A673 (cell line): ENCODE measurements around the gene PFKP. TPM values are rescaled to one million over a fixed set of nuclear protein-coding genes. Genes with fewer than 3 reads are reported as not detected.

Experiments used
- BruUV-seq: library from RNA; stranded (reverse); fragments of 400-500 nt; replicated peaks from 2 replicates; lab custom pipeline; 2021; lab: Mats Ljungman, UMichigan
- CTCF ChIA-PET: fragments of 300-600 bp; sonication (Branson Sonifier 250); formaldehyde crosslinking; loops from one replicate; lab custom pipeline; 2022; ENCODE audit warnings: antibody characterized with exemption; lab: Charles Lee
- POLR2A ChIA-PET: fragments of 300-600 bp; sonication (Branson Sonifier 250); formaldehyde crosslinking; loops from one replicate; lab custom pipeline; 2022; ENCODE audit warnings: antibody characterized with exemption; ENCODE audit not compliant: low non-redundant PET; lab: Charles Lee
- DNase-seq: peaks from one replicate; pipeline ENCODE4 v3.0.0-alpha.2; 2015; ENCODE audit warnings: low spot score
- H3K27ac ChIP-seq: fragments of 200-600 bp; sonication (generic); 2 replicates; pipeline ENCODE4 v1.5.1; 2016; ENCODE audit warnings: mixed run types, low read depth, mild to moderate bottlenecking, mixed read lengths, antibody characterized with exemption, low read length; ENCODE audit not compliant: poor library complexity, severe bottlenecking
- H3K27me3 ChIP-seq: fragments of 200-600 bp; sonication (generic); replicated peaks from 2 replicates; pipeline ENCODE4 v1.6.1; 2017; ENCODE audit warnings: mixed run types, low read depth, mild to moderate bottlenecking, mixed read lengths, antibody characterized with exemption, low read length; ENCODE audit not compliant: insufficient read depth, poor library complexity
- H3K36me3 ChIP-seq: fragments of 200-600 bp; sonication (generic); 2 replicates; pipeline ENCODE4 v1.6.1; 2016; ENCODE audit warnings: mixed run types, mild to moderate bottlenecking, mixed read lengths, antibody characterized with exemption, low read length; ENCODE audit not compliant: insufficient read depth, poor library complexity, severe bottlenecking
- H3K4me1 ChIP-seq: fragments of 200-600 bp; sonication (generic); 2 replicates; pipeline ENCODE4 v1.6.1; 2017; ENCODE audit warnings: mixed run types, mild to moderate bottlenecking, mixed read lengths, antibody characterized with exemption, low read length; ENCODE audit not compliant: insufficient read depth, poor library complexity, severe bottlenecking
- H3K4me3 ChIP-seq: fragments of 200-600 bp; sonication (generic); 2 replicates; pipeline ENCODE4 v1.5.1; 2016; ENCODE audit warnings: low read depth, mixed run types, mild to moderate bottlenecking, mixed read lengths, low read length; ENCODE audit not compliant: poor library complexity, severe bottlenecking
- H3K9me3 ChIP-seq: fragments of 200-600 bp; sonication (generic); 2 replicates; pipeline ENCODE4 v1.6.1; 2016; ENCODE audit warnings: mixed run types, low read depth, mild to moderate bottlenecking, mixed read lengths, antibody characterized with exemption, low read length; ENCODE audit not compliant: poor library complexity, severe bottlenecking
- EZH2 ChIP-seq: fragments of 200-600 bp; sonication (generic); IDR thresholded peaks from 2 replicates; pipeline ENCODE4 v1.6.1; 2017; ENCODE audit warnings: borderline replicate concordance, low read depth, mild to moderate bottlenecking, mixed read lengths, antibody characterized with exemption, low read length; ENCODE audit not compliant: poor library complexity, severe bottlenecking
- intact Hi-C: fragments of 100-400 bp; cut with micrococcal nuclease; formaldehyde crosslinking; loops from one replicate; pipeline ENCODE4 v1.10.0; 2022; ENCODE audit not compliant: unreplicated experiment
- total RNA-seq: library from RNA; stranded (reverse); gene quantifications from 2 replicates; pipeline ENCODE4 v1.2.3, GENCODE V29; 2021
- TF ChIP-seq, protein P1 (sequence below): fragments of 300-800, 200-600 bp; sonication (generic); conservative IDR thresholded peaks from 2 replicates; pipeline ENCODE4 v1.5.1; 2017; ENCODE audit warnings: low read depth, mild to moderate bottlenecking, antibody characterized with exemption, low read length, moderate library complexity, mixed read lengths

Gene PFKP
- total RNA-seq, 1 experiment from 2014 or later = 232 TPM

GRCh38 chr10:3118641-3119091 lies 51.3 kb downstream of the PFKP start:
- H3K36me3 ChIP-seq = peaks cover 69% of the 10 kb centered on the region
- no peaks in the 10 kb centered on the region for H3K4me1 ChIP-seq
- H3K9me3 ChIP-seq = no peaks in the 10 kb centered on the region
- CTCF ChIA-PET = no interaction called here
- no peaks in the 10 kb centered on the region for H3K27me3 ChIP-seq
- no peak overlapping the region for H3K27ac ChIP-seq
- no TSS peak for BruUV-seq
- POLR2A ChIA-PET = no interaction called here
- no peak overlapping the region for H3K4me3 ChIP-seq
- intact Hi-C loops = no loop called here
- TF ChIP-seq EZH2 = no peak
- TF ChIP-seq, protein P1, sequence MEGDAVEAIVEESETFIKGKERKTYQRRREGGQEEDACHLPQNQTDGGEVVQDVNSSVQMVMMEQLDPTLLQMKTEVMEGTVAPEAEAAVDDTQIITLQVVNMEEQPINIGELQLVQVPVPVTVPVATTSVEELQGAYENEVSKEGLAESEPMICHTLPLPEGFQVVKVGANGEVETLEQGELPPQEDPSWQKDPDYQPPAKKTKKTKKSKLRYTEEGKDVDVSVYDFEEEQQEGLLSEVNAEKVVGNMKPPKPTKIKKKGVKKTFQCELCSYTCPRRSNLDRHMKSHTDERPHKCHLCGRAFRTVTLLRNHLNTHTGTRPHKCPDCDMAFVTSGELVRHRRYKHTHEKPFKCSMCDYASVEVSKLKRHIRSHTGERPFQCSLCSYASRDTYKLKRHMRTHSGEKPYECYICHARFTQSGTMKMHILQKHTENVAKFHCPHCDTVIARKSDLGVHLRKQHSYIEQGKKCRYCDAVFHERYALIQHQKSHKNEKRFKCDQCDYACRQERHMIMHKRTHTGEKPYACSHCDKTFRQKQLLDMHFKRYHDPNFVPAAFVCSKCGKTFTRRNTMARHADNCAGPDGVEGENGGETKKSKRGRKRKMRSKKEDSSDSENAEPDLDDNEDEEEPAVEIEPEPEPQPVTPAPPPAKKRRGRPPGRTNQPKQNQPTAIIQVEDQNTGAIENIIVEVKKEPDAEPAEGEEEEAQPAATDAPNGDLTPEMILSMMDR = no peak
- DNase-seq = no peak

DNA sequence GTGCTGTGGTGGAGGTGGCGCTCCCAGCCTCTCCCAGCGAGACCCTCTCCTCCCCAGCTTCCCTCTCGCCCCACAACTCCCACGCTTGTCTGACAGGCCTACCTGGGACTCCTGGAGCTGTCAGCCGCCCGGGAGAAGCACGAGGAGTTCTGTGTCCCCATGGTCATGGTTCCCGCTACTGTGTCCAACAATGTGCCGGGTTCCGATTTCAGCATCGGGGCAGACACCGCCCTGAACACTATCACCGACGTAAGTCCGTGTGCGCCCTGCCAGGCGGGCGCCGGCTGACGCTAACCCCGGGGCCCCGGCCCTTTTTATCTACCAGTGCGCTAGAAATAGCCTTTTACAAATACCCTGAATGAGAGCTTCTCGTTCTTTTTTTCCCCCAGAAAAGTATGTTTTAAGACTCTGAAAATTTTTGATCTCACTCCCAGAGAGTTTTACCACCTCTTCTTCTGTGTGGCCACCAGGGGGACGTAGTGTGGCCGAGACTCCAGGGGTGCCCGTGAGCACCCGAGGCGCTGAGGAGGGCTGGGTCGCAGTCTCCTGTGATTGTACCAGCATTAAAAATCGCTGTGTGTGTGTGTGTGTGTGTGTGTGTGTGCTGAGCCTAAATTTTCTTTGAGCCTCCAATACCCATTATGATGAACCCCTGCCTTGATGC lies 52.6 kb downstream of the PFKP start:
- H3K27me3 ChIP-seq = no peaks in the 10 kb centered on the region
- H3K27ac ChIP-seq = no peak overlapping the region
- DNase-seq = peak; percentile 52
- TF ChIP-seq, protein P1 = peak; percentile 58
- no peak for TF ChIP-seq EZH2
- intact Hi-C loops = no loop called here
- no TSS peak for BruUV-seq
- ChIA-PET POLR2A (no interaction called here), CTCF (no interaction called here)
- no peak overlapping the region for H3K4me3 ChIP-seq
- no peaks in the 10 kb centered on the region for H3K9me3 ChIP-seq
- H3K4me1 ChIP-seq = no peaks in the 10 kb centered on the region
- H3K36me3 ChIP-seq = peaks cover 73% of the 10 kb centered on the region

DNA sequence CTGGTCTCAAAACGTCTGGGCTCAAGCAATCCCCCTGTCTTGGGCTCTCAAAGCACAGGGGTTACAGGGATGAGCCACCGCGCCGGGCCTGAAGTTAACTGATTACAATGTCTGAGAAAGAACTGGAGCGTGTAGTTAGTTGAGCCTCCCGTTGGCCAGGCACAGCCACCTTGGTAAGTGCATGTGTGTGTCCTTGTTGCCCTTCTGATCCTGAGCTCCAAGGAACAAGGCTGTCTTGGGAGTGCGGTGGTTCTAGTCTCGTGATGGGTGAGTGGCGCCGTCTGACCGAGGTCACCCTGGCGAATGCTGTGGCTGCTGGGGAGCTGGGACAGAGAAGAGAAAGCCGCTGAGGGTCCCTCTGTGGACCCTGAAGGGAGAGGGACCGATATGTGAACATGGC lies 54.7 kb downstream of the PFKP start:
- ChIA-PET CTCF (no interaction called here), POLR2A (no interaction called here)
- Histone ChIP-seq H3K9me3 (no peaks in the 10 kb centered on the region), H3K27me3 (no peaks in the 10 kb centered on the region), H3K4me3 (no peak overlapping the region), H3K36me3 (peaks cover 75% of the 10 kb centered on the region), H3K4me1 (peaks cover 9% of the 10 kb centered on the region), H3K27ac (no peak overlapping the region)
- BruUV-seq = no TSS peak
- no peak for TF ChIP-seq EZH2
- TF ChIP-seq, protein P1 = no peak
- no peak for DNase-seq
- intact Hi-C loops = no loop called here
